HL-60 (cell line): ENCODE measurements around the gene PHF14.

Experiments used
- DNase-seq, 2 experiments: peaks; one replicate each; pipeline ENCODE4 v3.0.0-alpha.2; 2010 to 2020; ENCODE audit warnings: low read depth in 1 of 2, low spot score in 1 of 2
- H3K27ac ChIP-seq: fragments of 250-450 bp; sonication (Bioruptor Pico); replicated peaks from 2 replicates; pipeline ENCODE4 v1.5.1; 2020; ENCODE audit warnings: mild to moderate bottlenecking, moderate library complexity
- H3K27me3 ChIP-seq: fragments of 250-450 bp; sonication (Bioruptor Pico); 2 replicates; pipeline ENCODE4 v1.5.1; 2021; ENCODE audit warnings: mild to moderate bottlenecking, moderate library complexity; ENCODE audit not compliant: insufficient read depth, poor library complexity, severe bottlenecking
- H3K4me3 ChIP-seq: replicated peaks from 2 replicates; pipeline ENCODE4 v1.5.1; 2011; ENCODE audit warnings: mild to moderate bottlenecking, control low read depth, low read length; ENCODE audit not compliant: insufficient read depth
- CTCF ChIP-seq: IDR thresholded peaks from one replicate; pipeline ENCODE4 v1.5.1; 2011; ENCODE audit warnings: low read length, control low read depth, inconsistent platforms; ENCODE audit not compliant: insufficient read depth
- GABPA ChIP-seq: IDR thresholded peaks from 2 replicates; pipeline ENCODE4 v1.6.1; 2012; ENCODE audit warnings: low read depth
- POLR2AphosphoS5 ChIP-seq: IDR thresholded peaks from 2 replicates; pipeline ENCODE4 v1.6.1; 2012; ENCODE audit warnings: low read depth
- REST ChIP-seq: IDR thresholded peaks from 2 replicates; pipeline ENCODE4 v1.6.1; 2012; ENCODE audit warnings: low read depth; ENCODE audit not compliant: insufficient replicate concordance
- SPI1 ChIP-seq: IDR thresholded peaks from 2 replicates; pipeline ENCODE4 v1.6.1; 2012; ENCODE audit warnings: low read depth, mild to moderate bottlenecking, borderline replicate concordance

PHF14 gene

GRCh38 chr7:11203683-11204082 lies 230.0 kb downstream of the PHF14 start:
- DNase-seq, result no peak
- no peak for TF ChIP-seq POLR2AphosphoS5
- TF ChIP-seq GABPA, result no peak
- no peak for TF ChIP-seq REST
- TF ChIP-seq SPI1, result no peak
- no peak for TF ChIP-seq CTCF
- Histone ChIP-seq H3K27ac (no peak overlapping the region), H3K4me3 (no peak overlapping the region), H3K27me3 (no peaks in the 10 kb centered on the region)

GRCh38 chr7:11206177-11206899 lies 232.7 kb downstream of the PHF14 start:
- Histone ChIP-seq H3K27me3 (no peaks in the 10 kb centered on the region), H3K27ac (no peak overlapping the region), H3K4me3 (no peak overlapping the region)
- DNase-seq, result no peak
- TF ChIP-seq GABPA (no peak), CTCF (no peak), REST (no peak), POLR2AphosphoS5 (no peak), SPI1 (no peak)

- H3K27ac ChIP-seq, result no peak overlapping the region
- DNase-seq, result no peak
- no peak overlapping the region for H3K4me3 ChIP-seq
- no peak for TF ChIP-seq SPI1
- TF ChIP-seq POLR2AphosphoS5, result no peak
- TF ChIP-seq CTCF, result no peak
- no peak for TF ChIP-seq GABPA
- TF ChIP-seq REST, result no peak
- H3K27me3 ChIP-seq, result no peaks in the 10 kb centered on the region
Observed at GRCh38 chr7:11207565-11207964, 233.9 kb downstream of the PHF14 start.
